HuH-7.5 (cell line): Measurements from ENCODE around the gene ARL3.
"Not testable (repeated sequence)": the region's sequence is repeated elsewhere in the genome, so short reads cannot be mapped to it uniquely, and the experiment has no call there.

Experiments used
- DNase-seq: peaks from one replicate; pipeline ENCODE4 v3.0.0; 2011; ENCODE audit warnings: low spot score

The ARL3 gene

GRCh38 chr10:102735065-102735562 is 20.9 kb upstream of the ARL3 start:
- DNase-seq = no peak

GRCh38 chr10:102732661-102733060 is 18.5 kb upstream of the ARL3 start:
- no peak for DNase-seq

- DNase-seq = no peak
These were observed 17.1 kb upstream of the ARL3 start for GRCh38 chr10:102731222-102731800.

- peak; percentile 70 for DNase-seq
These were observed 15.1 kb upstream of the ARL3 start for GRCh38 chr10:102729029-102730026.

- DNase-seq = no peak
These were observed 13.0 kb upstream of the ARL3 start for GRCh38 chr10:102727037-102727818.

GRCh38 chr10:102726274-102726673 is 12.1 kb upstream of the ARL3 start:
- DNase-seq = no peak

- DNase-seq = no peak
These were observed 9.8 kb upstream of the ARL3 start for GRCh38 chr10:102723989-102724388.

GRCh38 chr10:102721954-102722353 is 7.8 kb upstream of the ARL3 start:
- no peak for DNase-seq

- DNase-seq = no peak
These were observed 6.6 kb upstream of the ARL3 start for GRCh38 chr10:102720775-102721301.

- no peak for DNase-seq
These were observed 6.1 kb upstream of the ARL3 start for GRCh38 chr10:102720337-102720736.

- DNase-seq = no peak
These were observed 4.0 kb upstream of the ARL3 start for GRCh38 chr10:102718220-102718619.

GRCh38 chr10:102716900-102717565 is 2.8 kb upstream of the ARL3 start:
- not testable (repeated sequence) for DNase-seq

- DNase-seq = no peak
These were observed 1.7 kb upstream of the ARL3 start for GRCh38 chr10:102715880-102716279.

GRCh38 chr10:102714621-102715455 is 641 bp upstream of the ARL3 start, which contains the start of gene SFXN2:
Gene SFXN2, plus strand, starts transcription at chr10:102714636. Its CDS starts 12,001 bp downstream, at chr10:102726637.
- DNase-seq = no peak

- DNase-seq = no peak
These were observed 721 bp downstream of the ARL3 start for GRCh38 chr10:102713539-102713813.

- no peak for DNase-seq
These were observed 1.2 kb downstream of the ARL3 start for GRCh38 chr10:102712843-102713538.

GRCh38 chr10:102712089-102712488 is 2.1 kb downstream of the ARL3 start:
- DNase-seq = no peak

- no peak for DNase-seq
These were observed 3.6 kb downstream of the ARL3 start for GRCh38 chr10:102710609-102711008.

GRCh38 chr10:102705531-102705930 is 8.7 kb downstream of the ARL3 start:
- no peak for DNase-seq

- no peak for DNase-seq
These were observed 9.3 kb downstream of the ARL3 start for GRCh38 chr10:102704915-102705314.
